ENCODE results near the gene TBRG1.

- TF ChIP-seq POLR2A (IDR thresholded peaks at IDR 0.05), result no peak
- TF ChIP-seq CTCF (IDR thresholded peaks at IDR 0.05), result no peak
- TF ChIP-seq POLR2AphosphoS5 (IDR thresholded peaks at IDR 0.05; ENCODE audit: insufficient read depth in 1 of 2, low read depth in 1 of 2), result no peak
Measured at GRCh38 chr11:124656774-124657630, 34.3 kb downstream of the TBRG1 start.
